ENCODE measurements around the gene USO1. TPM values are rescaled to one million over a fixed set of nuclear protein-coding genes. Genes with fewer than 3 reads are reported as not detected.
A peak's percentile ranks its signal among the peaks of the same experiment; 100 is the strongest.
"Not testable (repeated sequence)": the region's sequence is repeated elsewhere in the genome, so short reads cannot be mapped to it uniquely, and the experiment has no call there.

Gene USO1
- total RNA-seq, 1 experiment from 2014 or later, result 110 TPM

DNA sequence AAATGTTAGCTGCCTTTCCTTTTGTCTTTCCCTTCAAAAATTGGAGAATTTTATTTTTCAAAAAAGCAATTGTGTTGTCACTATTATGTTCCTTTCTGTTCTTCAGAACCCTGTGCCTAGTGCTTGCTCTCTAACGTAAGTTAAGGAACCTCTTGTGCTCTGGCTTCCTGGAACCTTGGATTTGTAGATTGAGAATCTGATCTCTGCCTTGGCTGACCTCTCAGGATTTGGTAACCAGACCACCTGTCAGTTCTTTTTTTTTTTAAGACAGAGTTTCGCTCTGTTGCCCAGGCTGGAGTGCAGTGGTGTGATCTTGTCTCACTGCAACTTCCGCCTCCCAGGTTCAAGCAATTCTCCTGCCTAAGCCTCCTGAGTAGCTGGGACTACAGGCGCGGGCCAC lies 32.3 kb upstream of the USO1 start:
- not testable (repeated sequence) for H2BK20ac ChIP-seq (ENCODE audit: low read depth, low read length, poor library complexity, severe bottlenecking); H3K79me2 ChIP-seq (ENCODE audit: insufficient read depth, low read length); H3K23me2 ChIP-seq (ENCODE audit: insufficient read length, low read depth, low read length, poor library complexity, severe bottlenecking); H3K4me2 ChIP-seq (ENCODE audit: insufficient read depth, insufficient read length, low read length); H2BK12ac ChIP-seq (ENCODE audit: insufficient read length, low read depth, low read length); H2BK120ac ChIP-seq (ENCODE audit: low read depth, low read length, poor library complexity, severe bottlenecking); H2AK5ac ChIP-seq (ENCODE audit: insufficient read length, low read length); H3K9me3 ChIP-seq (ENCODE audit: control insufficient read depth, low read depth, low read length); H3T11ph ChIP-seq (ENCODE audit: low read length); H4K5ac ChIP-seq (ENCODE audit: insufficient read length, low read depth, low read length); H3K4ac ChIP-seq (ENCODE audit: low read depth, low read length); H3K9me3 Mint-ChIP-seq; H2BK5ac ChIP-seq (ENCODE audit: insufficient read length, low read length); H3K14ac ChIP-seq (ENCODE audit: insufficient read depth, low read length); H3K9ac ChIP-seq (ENCODE audit: extremely low read depth, insufficient read length, low read length); H3K27me3 Mint-ChIP-seq (ENCODE audit: low read depth); H4K91ac ChIP-seq (ENCODE audit: insufficient read length, low read depth, low read length); H3K18ac ChIP-seq (ENCODE audit: insufficient read length, low read depth, low read length); H3K23ac ChIP-seq (ENCODE audit: insufficient read length, low read depth, low read length); H3K4me3 Mint-ChIP-seq; H2AFZ ChIP-seq (ENCODE audit: low read length); H3K27ac ChIP-seq (ENCODE audit: insufficient read length, low read depth, low read length); H3K56ac ChIP-seq (ENCODE audit: insufficient read length, low read depth, low read length); H3K79me1 ChIP-seq (ENCODE audit: insufficient read depth, low read depth, low read length, poor library complexity, severe bottlenecking); H3K4me1 Mint-ChIP-seq; H3K4me1 ChIP-seq (ENCODE audit: insufficient read depth, low read length); DNase-seq; H3K27me3 ChIP-seq (ENCODE audit: insufficient read depth, low read length); H4K20me1 ChIP-seq (ENCODE audit: control insufficient read depth, insufficient read depth, insufficient read length); H2BK15ac ChIP-seq (ENCODE audit: low read depth, low read length); H4K8ac ChIP-seq (replicated peaks; ENCODE audit: insufficient read length, low read depth, low read length)
- H3K27ac Mint-ChIP-seq, result peak overlapping the region in 1 of 3 experiments; percentile 73; a peak in 2 of 7 replicates
- peaks cover 53 to 88% (median 64%) of the 10 kb centered on the region in 3 experiments for H3K36me3 Mint-ChIP-seq (ENCODE audit: insufficient read depth in 1 of 3, low read depth in 3 of 3)
- WGBS (ENCODE audit: extremely low coverage, insufficient read length, low lambda C conversion rate), result no CpG with 5 or more reads among the region's 5 CpGs

Data from H9 (cell line).